Iris pigment epithelial cell (primary cell): ENCODE data around the gene FHOD3.

Experiments used
- DNase-seq: peaks from one replicate; pipeline ENCODE4 v3.0.0-alpha.2; 2011; ENCODE audit warnings: low read depth

FHOD3 gene

DNA sequence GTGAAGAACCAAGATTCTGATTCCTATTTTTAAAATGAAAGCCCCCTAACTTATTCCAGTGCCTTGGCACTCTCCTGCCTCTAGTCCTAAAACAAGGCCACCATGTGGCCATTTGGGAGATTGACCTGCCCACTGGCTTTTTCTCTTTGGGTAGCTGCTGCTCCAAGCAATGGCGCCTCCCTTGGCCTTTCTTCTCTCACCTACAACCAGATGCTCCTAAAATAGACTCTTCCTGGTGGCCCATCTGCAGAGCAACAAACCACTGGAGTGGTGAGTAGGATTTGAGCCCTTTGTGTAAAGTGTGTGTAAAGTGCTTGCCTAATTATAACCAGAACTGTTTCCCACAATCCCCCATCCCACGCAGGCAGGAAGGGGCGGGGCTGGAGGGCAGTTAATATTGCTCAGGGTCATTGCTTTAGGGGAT lies 114.2 kb downstream of the FHOD3 start:
- DNase-seq: peak; percentile 19

DNA sequence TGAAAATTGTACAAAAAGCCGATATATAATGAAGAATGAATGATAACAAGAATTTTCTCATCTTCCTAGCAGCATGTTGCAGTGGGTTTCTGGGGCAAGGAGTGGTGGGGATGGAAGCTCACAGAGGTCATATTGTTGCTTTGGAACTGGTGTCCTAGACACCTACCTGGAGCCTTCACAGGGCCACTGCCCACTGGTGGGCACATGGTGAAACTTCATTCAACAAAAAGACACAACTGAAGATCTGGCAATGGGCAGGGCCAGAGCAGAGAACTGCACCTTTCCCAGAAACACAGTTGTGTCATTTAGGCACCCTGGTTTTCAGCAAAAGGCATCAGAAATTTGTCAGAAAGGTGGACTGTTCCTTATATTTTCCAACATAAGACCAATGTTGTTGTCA lies 115.3 kb downstream of the FHOD3 start:
- peak; percentile 15 for DNase-seq

DNA sequence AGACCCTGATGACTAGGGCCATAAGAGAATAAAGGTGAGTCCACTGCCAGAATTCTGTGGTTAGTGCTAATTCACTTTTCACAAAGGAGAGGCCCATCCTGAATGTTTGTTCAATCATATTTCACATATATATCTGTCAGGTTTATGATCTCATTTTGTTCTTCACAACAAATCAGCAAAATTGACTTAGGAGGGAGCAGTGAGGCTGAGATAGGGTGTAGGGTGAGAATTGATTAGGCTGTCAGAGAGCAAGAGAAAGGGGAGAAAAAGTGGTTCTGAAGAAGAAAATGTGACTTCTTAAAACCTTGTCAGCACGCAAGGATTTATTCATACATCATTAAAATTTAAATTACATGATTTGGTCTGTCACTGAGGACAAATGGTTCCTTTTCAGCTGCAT lies 117.7 kb downstream of the FHOD3 start:
- no peak for DNase-seq

DNA sequence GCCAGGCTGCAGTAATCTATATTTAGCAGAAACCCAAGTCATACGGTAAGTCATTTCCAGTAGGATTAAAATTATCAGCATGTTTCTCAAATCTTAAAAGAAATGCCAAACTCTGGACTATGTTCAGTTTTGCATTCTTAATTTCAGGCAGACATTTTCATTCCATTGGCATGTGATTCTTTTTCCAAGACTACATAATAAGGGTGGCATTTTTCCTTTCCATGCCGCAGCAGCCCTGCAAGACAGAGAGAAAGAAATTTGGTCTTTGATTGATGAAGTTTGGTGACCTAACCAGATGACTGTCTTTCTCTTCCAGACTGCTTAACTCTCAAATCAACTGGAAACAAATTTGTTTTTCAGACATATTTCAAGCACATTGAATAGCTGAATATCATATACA lies 118.1 kb downstream of the FHOD3 start:
- DNase-seq: no peak

DNA sequence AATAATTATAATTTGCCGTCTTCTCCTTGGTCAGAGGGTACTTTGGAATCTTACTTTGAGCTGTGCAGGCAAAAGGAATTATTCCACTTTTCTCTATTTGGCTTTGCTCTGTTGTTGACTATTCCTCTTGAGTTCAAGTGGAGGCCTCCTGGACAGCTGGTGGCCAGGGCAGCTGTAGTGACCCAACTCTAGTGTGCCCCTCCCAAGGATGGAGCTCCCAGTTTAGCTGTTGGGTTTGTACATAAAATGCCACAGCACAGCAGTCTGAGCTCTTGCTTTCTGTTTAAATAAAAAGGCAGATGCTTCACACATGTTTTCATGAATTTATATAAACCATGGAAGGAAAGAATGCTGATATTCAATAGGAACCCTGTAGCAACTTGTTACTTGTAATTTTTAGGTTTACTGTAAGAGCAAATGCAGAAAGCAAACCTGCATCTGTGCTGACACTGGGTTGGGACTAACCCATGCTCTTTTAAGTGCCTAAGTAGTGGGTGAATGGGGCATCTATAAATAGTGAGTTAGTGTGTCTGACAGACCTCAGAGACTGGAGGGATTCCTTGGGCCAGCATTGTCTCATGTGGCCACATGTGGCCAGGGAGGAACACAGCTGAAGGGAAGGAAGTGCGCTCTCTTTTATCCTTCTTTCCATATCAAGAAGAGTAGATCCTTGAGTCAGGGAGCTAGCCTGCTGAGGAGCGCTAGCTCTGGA lies 121.8 kb downstream of the FHOD3 start:
- DNase-seq: no peak

DNA sequence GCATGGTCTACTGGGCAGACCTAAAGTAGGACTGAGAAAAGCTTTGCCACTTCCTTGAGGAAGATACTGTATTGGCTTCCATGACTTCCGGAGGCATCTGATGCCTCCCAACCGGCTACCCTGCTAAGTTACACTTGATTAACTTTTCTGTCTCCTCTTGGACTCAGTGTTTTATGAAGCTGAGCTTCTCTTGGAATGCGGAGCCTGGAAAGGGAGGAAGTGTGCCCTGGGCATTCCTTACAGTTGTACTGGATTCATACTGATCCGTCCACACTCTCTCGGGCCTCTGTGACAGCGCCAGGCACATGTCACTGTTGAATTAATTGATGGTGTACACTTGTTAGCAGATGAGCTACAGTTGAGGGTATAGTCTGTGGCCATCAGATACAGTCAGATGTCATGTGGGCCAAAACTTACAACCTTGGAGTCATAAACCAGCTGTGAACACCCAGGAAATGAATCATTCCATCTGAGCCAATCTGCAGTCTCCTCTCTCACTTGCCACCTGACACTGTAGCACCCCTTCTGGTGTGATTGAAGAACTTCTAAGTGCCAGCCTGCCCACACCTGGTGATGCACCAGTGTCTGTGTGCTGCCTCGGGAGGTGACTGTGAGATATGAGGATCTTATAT lies 122.5 kb downstream of the FHOD3 start:
- DNase-seq: peak; percentile 7

DNA sequence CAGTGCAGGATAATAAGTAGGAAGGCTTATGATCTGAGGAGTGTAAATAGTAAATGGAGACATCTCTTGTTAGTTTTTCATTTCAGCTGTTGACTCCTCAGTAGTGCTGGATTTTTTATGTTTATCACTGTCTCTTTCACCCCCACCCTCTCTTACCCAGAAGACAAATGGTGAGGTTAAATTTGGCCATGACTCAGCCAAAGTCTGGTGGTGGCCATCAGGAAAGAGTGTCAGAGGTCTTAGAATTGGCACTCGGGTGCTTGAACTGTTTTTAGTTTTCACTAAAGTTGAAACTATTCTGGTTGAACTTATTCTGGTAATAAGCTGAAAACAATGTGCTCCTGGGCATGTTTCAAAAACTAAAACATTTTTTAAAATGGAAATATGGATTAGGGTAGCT lies 123.3 kb downstream of the FHOD3 start:
- no peak for DNase-seq

DNA sequence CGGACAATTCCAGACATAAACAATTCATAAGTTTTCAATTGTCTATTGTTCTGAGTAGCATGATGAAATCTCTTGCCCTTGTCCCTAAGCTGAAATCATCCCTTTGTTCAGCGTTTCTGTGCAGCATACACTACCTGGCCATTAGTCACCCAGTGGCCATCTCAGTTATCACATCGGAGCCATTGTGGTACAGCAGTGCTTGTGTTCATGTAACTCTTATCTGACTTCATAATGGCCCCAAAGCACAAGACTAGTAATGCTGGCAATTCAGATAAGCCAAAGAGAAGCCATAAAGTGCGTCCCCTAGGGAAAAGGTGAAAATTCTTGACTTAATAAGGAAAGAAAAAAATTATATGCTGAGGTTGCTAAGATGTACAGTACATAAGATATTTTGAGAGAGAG lies 127.2 kb downstream of the FHOD3 start:
- DNase-seq: no peak

DNA sequence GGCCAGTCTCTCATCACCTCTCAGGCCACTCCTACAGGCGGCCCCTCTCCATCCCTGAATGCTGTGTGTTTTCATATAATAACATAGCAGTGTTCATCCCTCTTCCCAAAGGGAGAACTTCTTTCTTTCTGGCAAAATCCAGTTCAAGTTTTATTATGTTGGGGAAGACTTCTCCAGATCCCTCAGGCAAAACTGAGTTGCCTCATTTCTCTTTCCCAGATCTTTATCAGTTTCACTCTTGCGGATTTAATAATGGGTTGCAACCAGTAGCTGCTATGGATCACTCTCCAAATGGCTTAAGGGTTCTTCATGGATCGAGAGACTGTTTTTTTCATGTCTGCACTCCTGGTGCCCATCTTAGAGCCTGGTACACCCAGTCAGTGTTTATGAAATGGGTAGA lies 129.9 kb downstream of the FHOD3 start:
- DNase-seq: no peak

DNA sequence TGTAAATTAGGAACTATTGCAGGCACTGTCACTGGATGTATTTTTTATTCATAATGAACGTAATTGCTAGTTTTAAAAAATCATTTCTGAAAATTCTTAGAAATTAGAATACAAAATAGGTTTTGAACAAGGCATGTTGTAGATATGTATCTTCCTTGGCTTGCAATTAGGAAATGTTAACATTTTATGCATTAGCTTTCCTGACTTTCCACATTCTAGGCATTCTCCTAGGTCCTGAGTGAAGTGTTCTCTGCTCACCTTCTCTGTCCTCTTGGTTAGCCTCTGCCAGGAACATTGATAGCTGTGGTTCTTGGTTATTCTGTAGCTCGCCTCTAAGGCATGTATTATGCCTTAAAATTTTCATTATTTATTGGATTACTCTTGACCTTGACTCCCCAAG lies 130.3 kb downstream of the FHOD3 start:
- DNase-seq: no peak

DNA sequence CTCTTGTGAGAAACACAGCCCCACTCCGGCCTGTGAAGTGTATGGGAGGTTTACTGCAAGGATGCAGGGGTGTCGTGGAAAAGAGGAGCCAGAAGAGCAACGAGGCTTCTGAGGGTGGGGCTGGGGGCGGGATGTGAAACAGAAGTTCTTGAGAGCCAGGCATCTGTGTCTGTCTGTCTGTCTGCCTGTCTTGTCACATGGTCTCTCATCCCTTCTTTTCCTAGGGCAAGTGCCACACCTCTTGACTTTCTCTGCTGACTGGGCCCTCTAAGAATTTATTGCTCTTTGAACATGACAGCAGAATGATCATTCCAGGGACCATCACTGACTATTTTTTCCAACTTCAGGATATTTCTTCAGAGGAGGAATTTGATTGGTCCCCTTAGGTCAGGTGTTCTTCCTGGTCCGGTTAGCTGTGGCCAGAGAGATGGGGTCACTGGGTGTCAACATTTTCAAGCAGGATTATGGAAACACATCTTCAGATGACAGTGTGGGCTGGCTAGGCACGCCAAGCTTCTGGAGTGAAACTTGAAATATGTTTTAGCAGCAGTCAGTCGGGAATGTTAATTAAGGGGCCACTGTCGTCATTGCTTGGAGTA lies 131.0 kb downstream of the FHOD3 start:
- no peak for DNase-seq

DNA sequence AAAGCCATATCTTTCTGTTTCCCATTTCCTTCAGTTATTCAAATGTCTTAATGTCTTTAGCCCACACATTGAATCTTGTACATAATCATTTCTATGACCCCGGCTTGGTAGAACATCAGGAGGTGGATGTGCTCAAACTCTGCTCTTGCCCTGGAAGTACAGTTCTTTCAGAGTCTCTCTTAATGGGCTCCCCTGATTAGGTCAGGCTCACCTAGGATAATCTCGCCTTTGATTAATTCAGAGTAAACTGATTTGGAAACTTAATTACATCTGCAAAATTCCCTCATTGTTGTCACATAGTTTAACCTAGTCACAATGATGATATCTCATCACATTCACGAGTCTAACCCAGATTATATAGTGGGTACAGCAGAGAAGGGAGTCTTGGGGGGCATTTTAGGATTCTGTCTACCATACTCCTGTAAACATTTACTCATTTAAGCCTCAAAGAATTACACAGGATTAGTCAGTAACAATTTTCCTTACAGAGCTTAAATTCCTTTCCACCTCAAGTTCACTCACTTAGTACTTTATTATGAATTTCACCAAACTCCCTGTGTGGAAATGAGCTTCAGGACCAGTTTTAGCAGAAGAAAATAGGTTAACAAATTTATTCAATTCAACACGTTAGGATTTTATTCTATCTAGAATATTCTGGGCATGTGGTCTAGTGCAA lies 135.5 kb downstream of the FHOD3 start:
- no peak for DNase-seq

DNA sequence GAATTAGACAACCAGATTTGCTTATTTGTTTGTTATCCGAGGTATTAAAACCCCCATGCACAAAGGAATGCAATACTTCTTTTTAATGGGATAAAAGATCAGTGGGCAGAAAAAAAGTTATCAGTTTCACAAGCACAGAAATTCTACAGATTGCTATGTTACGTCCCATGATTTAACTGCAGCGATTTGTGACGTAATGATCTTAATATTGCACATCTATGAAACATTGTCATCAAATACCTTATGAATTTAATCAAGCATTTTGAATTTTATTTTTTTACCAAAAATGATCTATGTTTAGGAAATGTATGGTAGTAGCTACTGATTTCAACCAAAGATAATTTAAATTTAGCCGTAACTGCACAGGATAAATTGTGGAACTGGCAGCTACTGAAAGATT lies 138.9 kb downstream of the FHOD3 start:
- no peak for DNase-seq

DNA sequence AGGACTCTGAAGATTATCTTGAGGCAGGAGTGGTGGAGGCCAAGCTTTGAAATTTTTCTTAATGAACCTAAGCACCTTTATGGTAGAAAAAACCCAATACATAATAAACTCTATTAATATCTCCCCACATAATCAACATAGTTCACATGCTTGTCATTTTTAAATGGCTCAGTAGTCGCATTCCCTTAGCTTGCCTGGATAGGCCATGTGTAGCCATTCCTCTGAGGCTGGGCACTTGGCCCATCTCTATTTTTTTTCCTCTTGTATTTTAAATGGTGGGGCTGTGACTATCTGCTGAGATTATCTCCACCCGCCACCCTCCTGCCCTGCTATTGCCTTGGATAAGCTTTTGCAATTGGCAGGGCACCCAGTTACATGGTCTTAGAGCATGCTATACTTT lies 143.1 kb downstream of the FHOD3 start:
- DNase-seq: peak; percentile 43

DNA sequence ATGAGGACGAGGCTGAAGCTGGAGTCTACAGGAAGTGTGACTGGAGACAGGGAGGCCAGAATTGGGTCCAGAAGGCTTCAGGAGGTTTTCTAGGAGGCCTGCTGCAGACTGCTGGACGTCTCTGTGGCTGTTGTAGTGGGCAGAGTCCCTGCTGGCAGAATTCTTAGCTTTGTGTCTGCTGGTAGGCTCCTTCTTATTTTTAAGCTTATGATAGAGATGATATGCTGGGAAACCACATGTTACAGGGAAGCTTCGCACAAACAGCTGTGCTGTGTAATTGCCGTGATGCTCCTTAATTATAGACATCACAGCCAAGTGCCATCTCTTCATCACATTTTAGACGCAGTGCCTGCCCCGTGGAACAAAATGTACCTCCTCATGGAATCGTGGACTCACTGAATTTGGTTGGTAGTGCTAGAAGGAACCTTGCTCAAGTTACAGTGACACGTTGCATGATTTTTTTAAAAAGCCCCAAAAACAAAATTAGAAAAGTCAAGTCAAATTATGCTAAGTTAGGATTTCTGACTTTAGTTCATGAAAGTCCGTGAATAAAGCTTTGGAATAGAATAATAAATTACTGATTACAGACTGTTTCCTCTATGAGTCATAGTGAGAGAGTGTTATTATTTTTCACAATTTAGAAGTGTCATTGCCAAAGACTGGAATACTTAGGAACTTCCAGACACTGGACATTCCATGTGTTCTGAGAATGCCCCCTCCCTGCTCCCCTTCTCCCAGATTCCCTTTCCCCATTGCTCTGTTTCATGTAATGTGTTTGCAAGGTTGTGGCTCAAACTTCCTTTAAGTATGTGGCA lies 144.1 kb downstream of the FHOD3 start:
- peak; percentile 36 for DNase-seq

DNA sequence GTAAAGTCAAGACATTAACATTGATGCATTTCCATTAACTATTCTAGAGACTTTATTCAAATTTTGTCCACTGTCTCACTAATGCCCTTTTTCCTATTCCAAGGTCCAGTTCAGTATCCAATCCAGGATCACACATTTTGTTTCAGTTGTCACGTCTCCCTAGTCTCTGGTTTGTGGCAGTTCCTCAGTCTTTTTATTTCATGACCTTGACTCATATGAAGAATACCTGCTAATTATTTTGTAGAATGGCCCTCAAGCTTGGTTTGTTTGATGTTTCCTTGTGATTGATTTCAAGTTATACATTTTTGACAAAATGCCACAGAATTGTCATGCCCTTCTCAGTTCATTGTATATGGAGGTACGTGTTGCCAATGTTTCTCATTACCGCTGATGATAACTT lies 145.2 kb downstream of the FHOD3 start:
- DNase-seq: no peak

DNA sequence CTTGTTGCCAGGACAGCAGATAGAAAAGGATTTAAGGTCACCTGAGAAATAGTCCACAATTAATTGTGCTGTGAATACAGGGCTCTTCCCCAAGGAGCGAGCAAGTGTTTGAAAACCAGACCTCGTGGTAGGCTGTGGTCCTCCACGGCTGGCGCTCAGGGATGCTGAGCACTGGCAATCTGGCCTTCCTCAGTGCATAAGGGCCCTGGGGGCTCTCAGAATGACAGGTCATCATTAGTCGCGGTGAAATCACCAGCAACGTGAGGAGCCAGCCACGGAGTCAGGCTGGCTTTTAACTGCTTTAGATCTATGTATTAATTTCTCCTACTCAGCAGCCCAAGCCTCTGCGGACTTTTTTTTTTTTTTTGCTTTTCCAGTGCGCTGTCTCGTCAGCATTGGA lies 148.5 kb downstream of the FHOD3 start:
- DNase-seq: no peak

DNA sequence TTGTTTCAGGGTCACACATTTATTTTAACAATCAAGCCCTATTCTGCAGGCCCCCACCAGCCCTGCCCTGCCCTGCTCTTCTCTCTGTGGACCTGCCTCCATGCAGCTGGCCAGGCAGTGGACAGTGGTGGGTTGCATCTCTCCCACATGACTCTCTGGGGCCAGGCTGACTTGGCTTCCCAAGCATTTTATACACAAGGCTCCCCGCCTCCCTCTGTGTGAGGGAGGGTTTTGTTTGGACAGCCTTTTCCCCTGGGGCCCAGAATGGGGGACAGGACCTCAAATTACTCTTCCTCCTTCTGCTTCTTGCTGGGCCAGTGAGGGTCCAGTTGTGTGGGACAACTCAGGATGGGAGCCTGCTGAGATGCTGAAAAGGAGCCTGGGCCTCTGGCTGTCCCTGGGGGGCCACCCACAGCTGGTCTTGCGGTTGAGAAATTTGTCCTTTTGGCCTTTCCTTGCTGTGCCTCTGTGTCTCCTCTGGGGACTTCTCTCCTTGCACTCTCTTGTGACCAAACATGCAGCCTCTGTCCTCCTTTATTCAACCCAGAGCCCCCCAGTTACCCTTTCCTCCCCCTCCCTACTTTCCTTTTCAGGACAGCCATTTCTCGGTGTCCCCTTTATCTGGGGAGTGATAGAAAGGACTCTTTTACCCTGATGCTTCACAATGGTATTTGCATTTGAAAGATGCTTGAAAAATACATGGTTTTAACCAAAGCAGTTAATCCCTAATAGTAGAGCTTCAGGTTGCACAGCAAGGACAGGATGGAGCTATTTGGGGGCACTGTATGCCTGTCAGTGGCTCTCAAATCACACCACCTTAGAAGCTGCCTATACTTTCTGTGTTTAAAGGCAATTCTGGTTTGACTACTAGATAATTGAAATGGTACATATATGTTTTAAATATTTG lies 151.1 kb downstream of the FHOD3 start:
- no peak for DNase-seq

DNA sequence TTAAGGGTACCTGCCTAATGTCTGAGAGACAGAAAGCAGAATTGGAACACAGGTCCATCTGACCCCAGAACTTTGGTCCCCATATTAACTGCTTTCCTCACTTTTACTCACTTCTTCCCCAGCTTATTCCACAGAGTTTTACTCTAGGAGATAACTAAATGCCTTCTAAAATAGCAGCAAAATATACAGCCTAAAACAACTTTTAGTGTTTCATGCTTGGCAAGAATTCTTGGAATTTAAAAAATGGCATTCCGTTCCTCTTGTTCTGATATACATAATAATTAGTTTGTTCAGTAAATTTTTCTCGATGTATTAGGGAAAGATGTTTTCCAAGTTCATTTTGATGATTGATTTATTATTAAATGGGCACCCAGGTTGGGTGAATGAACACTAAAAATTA lies 151.9 kb downstream of the FHOD3 start:
- DNase-seq: no peak

DNA sequence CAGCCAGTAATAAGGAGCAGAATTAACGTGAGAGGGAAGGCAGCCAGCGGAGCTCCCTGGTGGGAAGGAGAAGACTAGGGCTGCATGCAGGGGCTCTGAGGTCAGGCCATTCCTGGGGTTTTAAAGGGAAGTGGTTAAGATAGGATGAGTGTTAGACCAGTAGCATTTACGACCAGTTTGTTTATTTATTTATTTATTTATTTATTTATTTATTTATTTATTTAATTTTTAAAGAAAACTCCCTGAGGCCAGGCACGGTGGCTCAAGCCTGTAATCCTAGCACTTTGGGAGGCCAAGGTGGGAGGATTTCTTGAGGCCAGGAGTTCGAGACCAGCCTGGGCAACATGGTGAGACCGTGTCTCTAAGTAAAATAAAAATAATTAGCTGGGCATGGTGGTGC lies 152.8 kb downstream of the FHOD3 start:
- DNase-seq: no peak
